DOHH2 (cell line): ENCODE data around the gene TNFRSF4.

Source experiments
- CTCF ChIP-seq: fragments of 200-600 bp; sonication (generic); IDR thresholded peaks from one replicate; pipeline ENCODE4 v1.5.1; 2014; ENCODE audit warnings: antibody characterized with exemption, mild to moderate bottlenecking, low read depth, low read length; ENCODE audit not compliant: poor library complexity, severe bottlenecking
- EZH2phosphoT487 ChIP-seq: fragments of 200-600 bp; sonication (generic); IDR thresholded peaks from 2 replicates; pipeline ENCODE4 v1.6.1; 2017; ENCODE audit warnings: borderline replicate concordance, mild to moderate bottlenecking, antibody characterized with exemption, low read length, moderate library complexity, mixed read lengths

GRCh38 chr1:1262071-1262470 is 48.1 kb upstream of the TNFRSF4 start:
- TF ChIP-seq CTCF (no peak), EZH2phosphoT487 (no peak)
